DOHH2 (cell line): ENCODE data around the gene DCAF5.

Source experiments
- EZH2phosphoT487 ChIP-seq: fragments of 200-600 bp; sonication (generic); IDR thresholded peaks from 2 replicates; pipeline ENCODE4 v1.6.1; 2017; ENCODE audit warnings: borderline replicate concordance, mild to moderate bottlenecking, antibody characterized with exemption, low read length, moderate library complexity, mixed read lengths
- TF ChIP-seq, protein P1 (sequence below): fragments of 200-600 bp; sonication (generic); IDR thresholded peaks from one replicate; pipeline ENCODE4 v1.5.1; 2014; ENCODE audit warnings: antibody characterized with exemption, mild to moderate bottlenecking, low read depth, low read length; ENCODE audit not compliant: poor library complexity, severe bottlenecking

GRCh38 chr14:69133206-69134125, 19.5 kb downstream of the DCAF5 start:
- TF ChIP-seq, protein P1, sequence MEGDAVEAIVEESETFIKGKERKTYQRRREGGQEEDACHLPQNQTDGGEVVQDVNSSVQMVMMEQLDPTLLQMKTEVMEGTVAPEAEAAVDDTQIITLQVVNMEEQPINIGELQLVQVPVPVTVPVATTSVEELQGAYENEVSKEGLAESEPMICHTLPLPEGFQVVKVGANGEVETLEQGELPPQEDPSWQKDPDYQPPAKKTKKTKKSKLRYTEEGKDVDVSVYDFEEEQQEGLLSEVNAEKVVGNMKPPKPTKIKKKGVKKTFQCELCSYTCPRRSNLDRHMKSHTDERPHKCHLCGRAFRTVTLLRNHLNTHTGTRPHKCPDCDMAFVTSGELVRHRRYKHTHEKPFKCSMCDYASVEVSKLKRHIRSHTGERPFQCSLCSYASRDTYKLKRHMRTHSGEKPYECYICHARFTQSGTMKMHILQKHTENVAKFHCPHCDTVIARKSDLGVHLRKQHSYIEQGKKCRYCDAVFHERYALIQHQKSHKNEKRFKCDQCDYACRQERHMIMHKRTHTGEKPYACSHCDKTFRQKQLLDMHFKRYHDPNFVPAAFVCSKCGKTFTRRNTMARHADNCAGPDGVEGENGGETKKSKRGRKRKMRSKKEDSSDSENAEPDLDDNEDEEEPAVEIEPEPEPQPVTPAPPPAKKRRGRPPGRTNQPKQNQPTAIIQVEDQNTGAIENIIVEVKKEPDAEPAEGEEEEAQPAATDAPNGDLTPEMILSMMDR, result no peak
- TF ChIP-seq EZH2phosphoT487, result no peak
